ENCODE results near the gene LRFN4. TPM values are rescaled to one million over a fixed set of nuclear protein-coding genes. Genes with fewer than 3 reads are reported as not detected.
A peak's percentile ranks its signal among the peaks of the same experiment; 100 is the strongest.

The LRFN4 gene
- total and polyA plus RNA-seq, 2 of the 13 experiments (the other 11 are each of a cell fraction or from before 2014, with no cell fraction given) = 1.3 to 6.8 TPM

GRCh38 chr11:66842896-66843775 lies 13.7 kb upstream of the LRFN4 start, which contains the start of gene RCE1 (continued):
- peak; percentile 93 for TF ChIP-seq KAT7 (CRISPR knock-in tag; IDR thresholded peaks at IDR 0.05; ENCODE audit: borderline replicate concordance)
- TF ChIP-seq HMG20A (CRISPR knock-in tag; IDR thresholded peaks at IDR 0.05; ENCODE audit: borderline replicate concordance) = no peak
- TF ChIP-seq ATF2 (CRISPR knock-in tag; IDR thresholded peaks at IDR 0.05) = peak; percentile 92; the same call in 1 of the 2 replicates
- TF ChIP-seq AKAP8 (CRISPR knock-in tag; IDR thresholded peaks at IDR 0.05) = peak; percentile 74; the same call in 1 of the 2 replicates
- TF ChIP-seq ZNF766 (CRISPR knock-in tag; IDR thresholded peaks at IDR 0.05; ENCODE audit: borderline replicate concordance) = no peak
- TF ChIP-seq ZFP36 (IDR thresholded peaks at IDR 0.05; ENCODE audit: borderline replicate concordance, low read depth, low read length, partially characterized antibody) = no peak
- TF ChIP-seq ZNF30 (CRISPR knock-in tag; IDR thresholded peaks at IDR 0.05) = no peak
- no peak; the same call in 1 of the 2 replicates for TF ChIP-seq CBFB (CRISPR knock-in tag; IDR thresholded peaks at IDR 0.05)
- TF ChIP-seq PAX8 (CRISPR knock-in tag; IDR thresholded peaks at IDR 0.05; ENCODE audit: borderline replicate concordance) = peak; percentile 88; the same call in 1 of the 2 replicates
- TF ChIP-seq, protein P1, sequence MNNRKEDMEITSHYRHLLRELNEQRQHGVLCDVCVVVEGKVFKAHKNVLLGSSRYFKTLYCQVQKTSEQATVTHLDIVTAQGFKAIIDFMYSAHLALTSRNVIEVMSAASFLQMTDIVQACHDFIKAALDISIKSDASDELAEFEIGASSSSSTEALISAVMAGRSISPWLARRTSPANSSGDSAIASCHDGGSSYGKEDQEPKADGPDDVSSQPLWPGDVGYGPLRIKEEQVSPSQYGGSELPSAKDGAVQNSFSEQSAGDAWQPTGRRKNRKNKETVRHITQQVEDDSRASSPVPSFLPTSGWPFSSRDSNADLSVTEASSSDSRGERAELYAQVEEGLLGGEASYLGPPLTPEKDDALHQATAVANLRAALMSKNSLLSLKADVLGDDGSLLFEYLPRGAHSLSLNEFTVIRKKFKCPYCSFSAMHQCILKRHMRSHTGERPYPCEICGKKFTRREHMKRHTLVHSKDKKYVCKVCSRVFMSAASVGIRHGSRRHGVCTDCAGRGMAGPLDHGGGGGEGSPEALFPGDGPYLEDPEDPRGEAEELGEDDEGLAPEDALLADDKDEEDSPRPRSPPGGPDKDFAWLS (CRISPR knock-in tag; IDR thresholded peaks at IDR 0.05; ENCODE audit: borderline replicate concordance) = no peak
- TF ChIP-seq, protein P2, sequence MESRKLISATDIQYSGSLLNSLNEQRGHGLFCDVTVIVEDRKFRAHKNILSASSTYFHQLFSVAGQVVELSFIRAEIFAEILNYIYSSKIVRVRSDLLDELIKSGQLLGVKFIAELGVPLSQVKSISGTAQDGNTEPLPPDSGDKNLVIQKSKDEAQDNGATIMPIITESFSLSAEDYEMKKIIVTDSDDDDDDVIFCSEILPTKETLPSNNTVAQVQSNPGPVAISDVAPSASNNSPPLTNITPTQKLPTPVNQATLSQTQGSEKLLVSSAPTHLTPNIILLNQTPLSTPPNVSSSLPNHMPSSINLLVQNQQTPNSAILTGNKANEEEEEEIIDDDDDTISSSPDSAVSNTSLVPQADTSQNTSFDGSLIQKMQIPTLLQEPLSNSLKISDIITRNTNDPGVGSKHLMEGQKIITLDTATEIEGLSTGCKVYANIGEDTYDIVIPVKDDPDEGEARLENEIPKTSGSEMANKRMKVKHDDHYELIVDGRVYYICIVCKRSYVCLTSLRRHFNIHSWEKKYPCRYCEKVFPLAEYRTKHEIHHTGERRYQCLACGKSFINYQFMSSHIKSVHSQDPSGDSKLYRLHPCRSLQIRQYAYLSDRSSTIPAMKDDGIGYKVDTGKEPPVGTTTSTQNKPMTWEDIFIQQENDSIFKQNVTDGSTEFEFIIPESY (CRISPR knock-in tag; IDR thresholded peaks at IDR 0.05) = no peak
- TF ChIP-seq ZNF33B (CRISPR knock-in tag; IDR thresholded peaks at IDR 0.05) = peak; percentile 42; the same call in 1 of the 2 replicates
- TF ChIP-seq TAF1 (CRISPR knock-in tag; IDR thresholded peaks at IDR 0.05) = peak; percentile 71
- peak; percentile 78; the same call in 1 of the 2 replicates for TF ChIP-seq NRL (CRISPR knock-in tag; IDR thresholded peaks at IDR 0.05; ENCODE audit: borderline replicate concordance)
- peak; percentile 36; the same call in 1 of the 2 replicates for TF ChIP-seq ZNF280B (CRISPR knock-in tag; IDR thresholded peaks at IDR 0.05; ENCODE audit: borderline replicate concordance)
- TF ChIP-seq DNMT1 (CRISPR knock-in tag; IDR thresholded peaks at IDR 0.05) = no peak
- TF ChIP-seq, protein P3, sequence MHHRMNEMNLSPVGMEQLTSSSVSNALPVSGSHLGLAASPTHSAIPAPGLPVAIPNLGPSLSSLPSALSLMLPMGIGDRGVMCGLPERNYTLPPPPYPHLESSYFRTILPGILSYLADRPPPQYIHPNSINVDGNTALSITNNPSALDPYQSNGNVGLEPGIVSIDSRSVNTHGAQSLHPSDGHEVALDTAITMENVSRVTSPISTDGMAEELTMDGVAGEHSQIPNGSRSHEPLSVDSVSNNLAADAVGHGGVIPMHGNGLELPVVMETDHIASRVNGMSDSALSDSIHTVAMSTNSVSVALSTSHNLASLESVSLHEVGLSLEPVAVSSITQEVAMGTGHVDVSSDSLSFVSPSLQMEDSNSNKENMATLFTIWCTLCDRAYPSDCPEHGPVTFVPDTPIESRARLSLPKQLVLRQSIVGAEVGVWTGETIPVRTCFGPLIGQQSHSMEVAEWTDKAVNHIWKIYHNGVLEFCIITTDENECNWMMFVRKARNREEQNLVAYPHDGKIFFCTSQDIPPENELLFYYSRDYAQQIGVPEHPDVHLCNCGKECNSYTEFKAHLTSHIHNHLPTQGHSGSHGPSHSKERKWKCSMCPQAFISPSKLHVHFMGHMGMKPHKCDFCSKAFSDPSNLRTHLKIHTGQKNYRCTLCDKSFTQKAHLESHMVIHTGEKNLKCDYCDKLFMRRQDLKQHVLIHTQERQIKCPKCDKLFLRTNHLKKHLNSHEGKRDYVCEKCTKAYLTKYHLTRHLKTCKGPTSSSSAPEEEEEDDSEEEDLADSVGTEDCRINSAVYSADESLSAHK (CRISPR knock-in tag; IDR thresholded peaks at IDR 0.05; ENCODE audit: borderline replicate concordance) = no peak
- TF ChIP-seq ZNF776 (CRISPR knock-in tag; IDR thresholded peaks at IDR 0.05) = 0 out of 2 replicates have a peak, but pooled peaks have one; percentile 59
